ENCODE measurements around the gene CCR9. TPM values are rescaled to one million over a fixed set of nuclear protein-coding genes. Genes with fewer than 3 reads are reported as not detected.

CCR9 gene
- total RNA-seq, result not detected in 2 replicates
- not detected in 2 replicates for polyA plus RNA-seq
- not detected in 2 replicates for polyA plus RNA-seq (2012)
- not detected in 2 replicates for polyA minus RNA-seq (ENCODE audit: low replicate concordance)

GRCh38 chr3:45885979-45886705 lies at the start of gene CCR9:
Gene CCR9 (plus strand): TSS chr3:45886543. CDS start chr3:45894934, 8,391 bp downstream.
- Histone ChIP-seq H3K36me3 (ENCODE audit: control insufficient read depth, insufficient read depth, low read length) (no peaks in the 10 kb centered on the region), H3K9me3 (ENCODE audit: control insufficient read depth, insufficient read depth, low read depth, low read length) (no peaks in the 10 kb centered on the region), H3K27ac (ENCODE audit: insufficient read depth, low read length) (no peak within 1 kb of the TSS), H3K4me3 (replicated peaks in 1 of 4; ENCODE audit: control extremely low read depth in 1 of 4, insufficient read depth in 1 of 4, low read depth in 3 of 4, low read length in 4 of 4) (no peak within 1 kb of the TSS), H3K4me1 (ENCODE audit: control insufficient read depth, extremely low read depth, insufficient read depth, low read length) (no peaks in the 10 kb centered on the region), H3K4me2 (ENCODE audit: extremely low read depth, insufficient read depth, low read length) (no peak within 1 kb of the TSS), H3K79me2 (ENCODE audit: control insufficient read depth, insufficient read depth, low read length) (no peaks in the 10 kb centered on the region), H3K9ac (ENCODE audit: insufficient read depth, low read length) (no peak within 1 kb of the TSS), H2AFZ (ENCODE audit: low read length) (no peak within 1 kb of the TSS), H3K27me3 (ENCODE audit: control insufficient read depth, insufficient read depth, low read length) (peaks cover 20% of the 10 kb centered on the region), H4K20me1 (ENCODE audit: control insufficient read depth, extremely low read depth, insufficient read depth, low read length) (no peaks in the 10 kb centered on the region)
- DNase-seq (ENCODE audit: low read depth in 2 of 2), result no peak
- TF ChIP-seq EZH2 (IDR thresholded peaks at IDR 0.05; ENCODE audit: low read length, missing control alignments) (no peak), CTCF (conservative IDR thresholded peaks at IDR 0.05 in 1 of 2, IDR thresholded peaks at IDR 0.05 in 1 of 2; ENCODE audit: low read depth in 1 of 2, low read length in 2 of 2) (no peak)

GRCh38 chr3:45838466-45838865 lies 47.9 kb upstream of the CCR9 start:
- H3K9ac ChIP-seq (ENCODE audit: insufficient read depth, low read length), result no peak overlapping the region
- no peaks in the 10 kb centered on the region for H4K20me1 ChIP-seq (ENCODE audit: control insufficient read depth, extremely low read depth, insufficient read depth, low read length)
- no peak overlapping the region for H3K4me2 ChIP-seq (ENCODE audit: extremely low read depth, insufficient read depth, low read length)
- H3K9me3 ChIP-seq (ENCODE audit: control insufficient read depth, insufficient read depth, low read depth, low read length), result no peaks in the 10 kb centered on the region
- peaks cover 2% of the 10 kb centered on the region for H3K4me1 ChIP-seq (ENCODE audit: control insufficient read depth, extremely low read depth, insufficient read depth, low read length)
- no peak overlapping the region for H3K27ac ChIP-seq (ENCODE audit: insufficient read depth, low read length)
- H3K36me3 ChIP-seq (ENCODE audit: control insufficient read depth, insufficient read depth, low read length), result no peaks in the 10 kb centered on the region
- H3K79me2 ChIP-seq (ENCODE audit: control insufficient read depth, insufficient read depth, low read length), result no peaks in the 10 kb centered on the region
- H2AFZ ChIP-seq (ENCODE audit: low read length), result no peak overlapping the region
- no peak for DNase-seq (ENCODE audit: low read depth in 2 of 2)
- TF ChIP-seq CTCF (conservative IDR thresholded peaks at IDR 0.05 in 1 of 2, IDR thresholded peaks at IDR 0.05 in 1 of 2; ENCODE audit: low read depth in 1 of 2, low read length in 2 of 2) (no peak), EZH2 (IDR thresholded peaks at IDR 0.05; ENCODE audit: low read length, missing control alignments) (no peak)
- no peaks in the 10 kb centered on the region for H3K27me3 ChIP-seq (ENCODE audit: control insufficient read depth, insufficient read depth, low read length)
- H3K4me3 ChIP-seq (replicated peaks in 1 of 4; ENCODE audit: control extremely low read depth in 1 of 4, insufficient read depth in 1 of 4, low read depth in 3 of 4, low read length in 4 of 4), result no peak overlapping the region

- peak overlapping the region; percentile 78 to 92 (median 87) for H3K4me3 ChIP-seq (replicated peaks in 1 of 4; ENCODE audit: control extremely low read depth in 1 of 4, insufficient read depth in 1 of 4, low read depth in 3 of 4, low read length in 4 of 4)
- H3K9me3 ChIP-seq (ENCODE audit: control insufficient read depth, insufficient read depth, low read depth, low read length), result no peaks in the 10 kb centered on the region
- no peaks in the 10 kb centered on the region for H4K20me1 ChIP-seq (ENCODE audit: control insufficient read depth, extremely low read depth, insufficient read depth, low read length)
- peaks cover 3% of the 10 kb centered on the region for H3K27me3 ChIP-seq (ENCODE audit: control insufficient read depth, insufficient read depth, low read length)
- H3K36me3 ChIP-seq (ENCODE audit: control insufficient read depth, insufficient read depth, low read length), result no peaks in the 10 kb centered on the region
- H3K4me1 ChIP-seq (ENCODE audit: control insufficient read depth, extremely low read depth, insufficient read depth, low read length), result peaks cover 2% of the 10 kb centered on the region
- peak overlapping the region; percentile 60 for H2AFZ ChIP-seq (ENCODE audit: low read length)
- peak overlapping the region; percentile 81 for H3K4me2 ChIP-seq (ENCODE audit: extremely low read depth, insufficient read depth, low read length)
- H3K27ac ChIP-seq (ENCODE audit: insufficient read depth, low read length), result peak overlapping the region; percentile 84
- peak overlapping the region; percentile 72 for H3K9ac ChIP-seq (ENCODE audit: insufficient read depth, low read length)
- TF ChIP-seq CTCF (conservative IDR thresholded peaks at IDR 0.05 in 1 of 2, IDR thresholded peaks at IDR 0.05 in 1 of 2; ENCODE audit: low read depth in 1 of 2, low read length in 2 of 2), result no peak
- TF ChIP-seq EZH2 (IDR thresholded peaks at IDR 0.05; ENCODE audit: low read length, missing control alignments), result no peak
- peak; percentile 19 to 37 for DNase-seq (ENCODE audit: low read depth in 2 of 2)
- H3K79me2 ChIP-seq (ENCODE audit: control insufficient read depth, insufficient read depth, low read length), result no peaks in the 10 kb centered on the region
These were observed 45.0 kb upstream of the CCR9 start for GRCh38 chr3:45841420-45841756.

Data from fibroblast of lung (primary cell).